Neural crest cell (in vitro differentiated cells): ENCODE results near the gene AIG1. TPM values are rescaled to one million over a fixed set of nuclear protein-coding genes. Genes with fewer than 3 reads are reported as not detected.
"Not testable (repeated sequence)": the region's sequence is repeated elsewhere in the genome, so short reads cannot be mapped to it uniquely, and the experiment has no call there.

Experiments used
- DNase-seq: peaks from one replicate; pipeline ENCODE4 v3.0.0; 2021; ENCODE audit warnings: low read depth, mixed read lengths, low spot score
- H3K27ac Mint-ChIP-seq: one replicate; pipeline ENCODE4 v1.8.0; 2021; ENCODE audit warnings: mild to moderate bottlenecking, mixed read lengths; ENCODE audit not compliant: unreplicated experiment
- H3K27me3 Mint-ChIP-seq: 2 replicates; pipeline ENCODE4 v1.8.0; 2021; ENCODE audit warnings: low read depth, mild to moderate bottlenecking, mixed read lengths
- H3K36me3 Mint-ChIP-seq: 2 replicates; pipeline ENCODE4 v1.8.0; 2021; ENCODE audit warnings: low read depth, mild to moderate bottlenecking, mixed read lengths
- H3K4me1 Mint-ChIP-seq: 2 replicates; pipeline ENCODE4 v1.8.0; 2021; ENCODE audit warnings: mixed read lengths
- H3K4me3 Mint-ChIP-seq: one replicate; pipeline ENCODE4 v1.8.0; 2021; ENCODE audit warnings: mild to moderate bottlenecking, mixed read lengths
- H3K9me3 Mint-ChIP-seq: 2 replicates; pipeline ENCODE4 v1.8.0; 2021; ENCODE audit warnings: mixed read lengths
- total RNA-seq: library from RNA; stranded (reverse); gene quantifications from 2 replicates; pipeline ENCODE4 v1.2.1, GENCODE V29; 2021
- TF ChIP-seq, protein P1 (sequence below): fragments of 200-600 bp; sonication (generic); conservative IDR thresholded peaks from 2 replicates; pipeline ENCODE4 v1.5.0; 2021; ENCODE audit warnings: antibody characterized with exemption, mild to moderate bottlenecking

Gene AIG1
- total RNA-seq, 1 donor from 2014 or later = 22.9 TPM

DNA sequence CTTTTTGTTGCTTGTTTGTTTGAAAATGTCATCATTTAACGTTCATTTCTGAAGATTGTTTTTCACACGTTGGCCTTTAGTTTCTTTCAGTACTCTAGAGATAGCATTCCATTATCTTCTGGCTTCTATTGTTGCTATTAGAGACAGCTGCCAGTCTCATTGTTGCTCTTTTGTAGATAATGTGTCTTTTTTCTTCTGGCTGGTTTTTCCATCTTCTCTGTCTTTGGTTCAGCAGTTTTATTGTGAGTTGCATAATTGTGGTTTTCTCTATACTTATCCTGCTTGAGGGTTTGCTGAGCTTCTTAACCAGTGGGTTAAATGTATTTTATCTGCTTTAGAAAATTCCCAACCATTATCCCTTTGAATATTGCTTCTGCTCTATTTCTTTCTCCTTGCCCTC lies 23.2 kb upstream of the AIG1 start:
- H3K4me3 Mint-ChIP-seq = no peak overlapping the region
- TF ChIP-seq, protein P1, sequence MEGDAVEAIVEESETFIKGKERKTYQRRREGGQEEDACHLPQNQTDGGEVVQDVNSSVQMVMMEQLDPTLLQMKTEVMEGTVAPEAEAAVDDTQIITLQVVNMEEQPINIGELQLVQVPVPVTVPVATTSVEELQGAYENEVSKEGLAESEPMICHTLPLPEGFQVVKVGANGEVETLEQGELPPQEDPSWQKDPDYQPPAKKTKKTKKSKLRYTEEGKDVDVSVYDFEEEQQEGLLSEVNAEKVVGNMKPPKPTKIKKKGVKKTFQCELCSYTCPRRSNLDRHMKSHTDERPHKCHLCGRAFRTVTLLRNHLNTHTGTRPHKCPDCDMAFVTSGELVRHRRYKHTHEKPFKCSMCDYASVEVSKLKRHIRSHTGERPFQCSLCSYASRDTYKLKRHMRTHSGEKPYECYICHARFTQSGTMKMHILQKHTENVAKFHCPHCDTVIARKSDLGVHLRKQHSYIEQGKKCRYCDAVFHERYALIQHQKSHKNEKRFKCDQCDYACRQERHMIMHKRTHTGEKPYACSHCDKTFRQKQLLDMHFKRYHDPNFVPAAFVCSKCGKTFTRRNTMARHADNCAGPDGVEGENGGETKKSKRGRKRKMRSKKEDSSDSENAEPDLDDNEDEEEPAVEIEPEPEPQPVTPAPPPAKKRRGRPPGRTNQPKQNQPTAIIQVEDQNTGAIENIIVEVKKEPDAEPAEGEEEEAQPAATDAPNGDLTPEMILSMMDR = no peak
- no peaks in the 10 kb centered on the region for H3K27me3 Mint-ChIP-seq
- H3K27ac Mint-ChIP-seq = no peak overlapping the region
- H3K9me3 Mint-ChIP-seq = peaks cover 6% of the 10 kb centered on the region
- no peaks in the 10 kb centered on the region for H3K36me3 Mint-ChIP-seq
- H3K4me1 Mint-ChIP-seq = peaks cover 9% of the 10 kb centered on the region
- DNase-seq = no peak

DNA sequence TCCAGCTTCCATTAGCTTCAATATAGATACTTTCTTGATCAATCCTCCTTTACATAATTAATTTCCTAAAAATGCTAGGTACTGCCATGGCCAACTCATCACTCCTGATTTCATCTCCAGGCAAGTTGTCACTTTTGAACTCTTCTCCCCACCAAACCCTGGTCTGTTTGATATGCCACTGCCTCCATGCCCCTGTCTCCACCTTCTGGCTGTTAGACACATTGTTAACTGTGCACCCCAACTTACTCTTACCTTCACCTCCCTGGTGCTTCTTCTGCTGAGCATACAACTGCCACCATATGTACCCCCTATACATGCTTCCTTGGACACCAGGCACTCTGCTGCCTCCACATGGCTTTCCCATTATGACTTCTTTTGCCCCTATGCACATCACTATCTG lies 21.9 kb upstream of the AIG1 start:
- Mint-ChIP-seq H3K9me3 (peaks cover 3% of the 10 kb centered on the region), H3K27ac (no peak overlapping the region), H3K36me3 (no peaks in the 10 kb centered on the region), H3K27me3 (no peaks in the 10 kb centered on the region), H3K4me1 (peaks cover 9% of the 10 kb centered on the region), H3K4me3 (no peak overlapping the region)
- DNase-seq = no peak
- TF ChIP-seq, protein P1 = no peak

DNA sequence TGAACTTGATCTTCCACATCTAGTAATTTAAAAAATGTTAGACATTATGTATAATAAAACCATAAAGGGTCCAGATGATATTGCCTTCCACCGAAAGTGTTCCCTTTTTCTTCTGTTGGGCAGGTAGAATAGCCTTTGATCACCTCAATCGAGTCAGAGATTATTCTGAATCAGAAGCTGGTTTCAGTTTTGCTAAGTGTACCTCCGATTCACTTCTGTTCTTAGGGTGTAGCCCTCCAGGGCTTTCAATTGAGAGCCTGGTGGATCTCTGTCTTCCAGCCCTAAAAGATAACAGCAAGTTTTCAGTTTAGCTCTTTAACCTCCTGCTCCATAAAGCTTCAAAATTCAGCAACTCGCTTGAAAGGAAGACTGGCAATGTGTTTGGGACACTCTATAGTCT lies 21.1 kb upstream of the AIG1 start:
- no peak overlapping the region for H3K27ac Mint-ChIP-seq

DNA sequence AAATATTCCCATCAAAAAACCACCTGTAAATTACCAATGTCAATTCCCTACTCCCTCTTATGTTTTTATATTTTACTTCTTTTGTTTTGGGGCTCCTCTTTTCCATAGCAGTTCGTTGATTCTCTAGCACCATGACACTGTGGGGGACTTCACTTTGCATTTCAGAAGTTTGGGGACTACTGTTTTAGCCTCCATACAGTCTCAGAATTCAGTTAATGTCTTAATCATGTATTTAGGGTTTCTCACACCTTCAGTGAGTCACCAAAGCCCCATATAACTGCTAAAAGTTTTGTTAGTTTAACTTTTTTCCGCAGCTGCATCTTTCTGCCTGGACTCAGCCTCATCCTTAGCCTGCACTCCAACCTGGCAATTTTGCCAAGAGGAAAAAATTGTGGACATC lies 20.7 kb upstream of the AIG1 start:
- DNase-seq = no peak
- H3K4me1 Mint-ChIP-seq = peaks cover 9% of the 10 kb centered on the region
- H3K4me3 Mint-ChIP-seq = no peak overlapping the region
- peaks cover 3% of the 10 kb centered on the region for H3K9me3 Mint-ChIP-seq
- no peaks in the 10 kb centered on the region for H3K36me3 Mint-ChIP-seq
- no peak overlapping the region for H3K27ac Mint-ChIP-seq
- TF ChIP-seq, protein P1 = no peak
- H3K27me3 Mint-ChIP-seq = no peaks in the 10 kb centered on the region

More for the DNA sequence above, 21.1 kb upstream of the AIG1 start:
- no peaks in the 10 kb centered on the region for H3K27me3 Mint-ChIP-seq
- H3K4me3 Mint-ChIP-seq = no peak overlapping the region
- DNase-seq = no peak
- TF ChIP-seq, protein P1 = no peak
- peaks cover 3% of the 10 kb centered on the region for H3K9me3 Mint-ChIP-seq
- H3K4me1 Mint-ChIP-seq = peaks cover 9% of the 10 kb centered on the region
- no peaks in the 10 kb centered on the region for H3K36me3 Mint-ChIP-seq

DNA sequence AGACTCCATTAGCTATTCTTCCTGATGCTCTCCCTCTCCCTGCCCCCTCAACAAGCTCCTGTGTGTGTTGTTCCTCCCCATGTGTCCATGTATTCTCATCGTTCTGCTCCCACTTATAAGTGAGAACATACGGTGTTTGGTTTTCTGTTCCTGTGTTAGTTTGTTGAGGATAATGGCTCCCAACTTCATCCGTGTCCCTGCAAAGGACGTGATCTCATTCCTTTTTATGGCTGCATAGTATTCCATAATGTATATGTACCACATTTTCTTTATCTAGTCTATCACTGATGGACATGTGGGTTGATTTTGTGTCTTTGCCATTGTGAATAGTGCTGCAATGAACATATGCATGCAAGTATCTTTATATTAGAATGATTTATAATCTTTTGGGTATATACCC lies 16.3 kb upstream of the AIG1 start:
- not testable (repeated sequence) for H3K27me3 Mint-ChIP-seq

DNA sequence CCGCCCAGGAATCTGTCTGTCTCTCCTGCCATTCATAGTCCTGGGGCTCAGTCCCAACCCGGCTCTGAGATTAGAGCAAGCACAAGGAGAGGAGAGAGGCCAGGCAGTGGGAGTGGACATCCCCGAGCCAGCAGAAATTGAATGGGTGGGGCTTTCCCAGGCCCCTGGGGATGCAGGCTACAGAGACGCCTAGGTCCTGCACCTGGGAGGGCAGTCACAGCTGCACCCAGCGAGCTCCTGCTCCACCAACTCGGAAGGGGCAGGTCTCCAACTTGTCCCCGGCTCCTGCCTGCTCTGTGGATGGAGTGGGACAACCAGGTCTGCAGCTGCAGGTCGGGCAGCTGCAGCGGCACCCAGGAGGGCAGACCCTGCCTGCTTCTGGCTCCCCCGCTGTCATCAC lies 11.1 kb upstream of the AIG1 start:
- Mint-ChIP-seq H3K36me3 (peaks cover 2% of the 10 kb centered on the region), H3K4me3 (no peak overlapping the region), H3K27ac (no peak overlapping the region), H3K9me3 (peaks cover 2% of the 10 kb centered on the region), H3K27me3 (no peaks in the 10 kb centered on the region), H3K4me1 (no peaks in the 10 kb centered on the region)
- DNase-seq = no peak
- TF ChIP-seq, protein P1 = no peak

More for the DNA sequence above, 16.3 kb upstream of the AIG1 start:
- H3K4me3 Mint-ChIP-seq, H3K27ac Mint-ChIP-seq, DNase-seq, H3K36me3 Mint-ChIP-seq, H3K9me3 Mint-ChIP-seq, H3K4me1 Mint-ChIP-seq: not testable (repeated sequence)
